Measurements from ENCODE around the gene HNMT. TPM values are rescaled to one million over a fixed set of nuclear protein-coding genes. Genes with fewer than 3 reads are reported as not detected.

The HNMT gene
- total and polyA plus RNA-seq, 2 of the 13 experiments (the other 11 are each of a cell fraction or from before 2014, with no cell fraction given), result 279 to 309 TPM

DNA sequence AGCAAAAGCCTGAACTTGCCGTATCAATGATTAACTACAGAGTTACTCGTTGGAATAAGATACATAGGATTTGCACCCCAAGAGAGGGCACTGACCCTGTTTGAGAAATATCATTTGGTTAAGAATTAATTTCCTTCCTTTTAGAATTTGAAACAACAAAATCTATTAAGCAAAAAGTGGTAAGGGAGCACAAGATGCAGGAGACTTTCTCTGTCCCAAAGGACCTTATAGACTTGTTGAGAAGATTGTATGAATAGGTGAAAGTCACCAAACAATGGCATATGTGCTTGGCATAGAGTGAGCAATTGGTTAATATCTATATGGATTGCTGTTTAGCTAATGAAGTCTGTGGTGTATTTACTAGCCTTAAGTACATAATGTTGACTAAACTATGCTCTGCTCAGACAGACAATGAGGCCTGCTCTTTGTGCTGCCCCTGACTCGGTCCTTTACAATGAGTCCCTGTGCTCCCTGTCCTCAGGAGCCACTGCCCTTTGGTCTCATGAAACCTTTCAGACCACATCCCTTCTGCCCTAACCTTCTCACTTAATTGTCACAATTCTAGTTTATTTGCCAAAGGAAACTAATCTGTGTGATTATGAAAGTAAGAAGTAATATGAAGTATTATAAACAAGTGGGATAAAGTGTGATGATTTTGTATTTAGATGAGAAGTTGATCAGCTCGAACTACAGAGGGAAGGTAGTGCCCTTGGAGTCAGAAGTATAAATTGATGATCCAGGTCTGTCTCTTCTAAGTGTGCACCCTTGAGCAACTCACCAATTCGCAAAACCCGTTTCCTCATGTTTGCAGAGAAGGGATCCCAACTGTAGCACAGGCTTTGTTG is 21.2 kb upstream of the HNMT start (continued):
- no peak for TF ChIP-seq ZNF431 (CRISPR knock-in tag; IDR thresholded peaks at IDR 0.05; ENCODE audit: borderline replicate concordance, low read depth)
- TF ChIP-seq PPARG (CRISPR knock-in tag; conservative IDR thresholded peaks at IDR 0.05), result peak; percentile 81; the same call in 1 of the 2 replicates
- no peak for TF ChIP-seq ZFP37 (CRISPR knock-in tag; IDR thresholded peaks at IDR 0.05; ENCODE audit: borderline replicate concordance)
- TF ChIP-seq MED13 (CRISPR knock-in tag; IDR thresholded peaks at IDR 0.05), result peak; percentile 34
- TF ChIP-seq PRPF4 (IDR thresholded peaks at IDR 0.05; ENCODE audit: low read depth, low read length, poor library complexity, severe bottlenecking), result no peak
- no peak for TF ChIP-seq ZNF276 (CRISPR knock-in tag; IDR thresholded peaks at IDR 0.05; ENCODE audit: low read depth)
- TF ChIP-seq SNRNP70 (IDR thresholded peaks at IDR 0.05; ENCODE audit: low read depth, low read length), result no peak
- peak in 1 of 2 experiments; percentile 61; a peak in 1 of 4 replicates for TF ChIP-seq KLF16 (CRISPR knock-in tag; IDR thresholded peaks at IDR 0.05)
- peak; percentile 71; the same call in 1 of the 2 replicates for TF ChIP-seq ZBTB37 (CRISPR knock-in tag; IDR thresholded peaks at IDR 0.05)
- TF ChIP-seq, protein P1, sequence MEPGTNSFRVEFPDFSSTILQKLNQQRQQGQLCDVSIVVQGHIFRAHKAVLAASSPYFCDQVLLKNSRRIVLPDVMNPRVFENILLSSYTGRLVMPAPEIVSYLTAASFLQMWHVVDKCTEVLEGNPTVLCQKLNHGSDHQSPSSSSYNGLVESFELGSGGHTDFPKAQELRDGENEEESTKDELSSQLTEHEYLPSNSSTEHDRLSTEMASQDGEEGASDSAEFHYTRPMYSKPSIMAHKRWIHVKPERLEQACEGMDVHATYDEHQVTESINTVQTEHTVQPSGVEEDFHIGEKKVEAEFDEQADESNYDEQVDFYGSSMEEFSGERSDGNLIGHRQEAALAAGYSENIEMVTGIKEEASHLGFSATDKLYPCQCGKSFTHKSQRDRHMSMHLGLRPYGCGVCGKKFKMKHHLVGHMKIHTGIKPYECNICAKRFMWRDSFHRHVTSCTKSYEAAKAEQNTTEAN (CRISPR knock-in tag; conservative IDR thresholded peaks at IDR 0.05), result peak; percentile 80
- TF ChIP-seq FOXK1 (CRISPR knock-in tag; IDR thresholded peaks at IDR 0.05; ENCODE audit: borderline replicate concordance, low read depth), result no peak; the same call in 1 of the 2 replicates
- no peak for TF ChIP-seq ZNF557 (CRISPR knock-in tag; IDR thresholded peaks at IDR 0.05)
- TF ChIP-seq ZBTB21 (CRISPR knock-in tag; IDR thresholded peaks at IDR 0.05), result no peak
- TF ChIP-seq ZFP62 (CRISPR knock-in tag; IDR thresholded peaks at IDR 0.05), result no peak
- TF ChIP-seq ZSCAN9 (CRISPR knock-in tag; IDR thresholded peaks at IDR 0.05; ENCODE audit: borderline replicate concordance), result peak; percentile 16; the same call in 1 of the 2 replicates
- no peak for TF ChIP-seq ZNF407 (CRISPR knock-in tag; IDR thresholded peaks at IDR 0.05; ENCODE audit: not compliant biosample characterization)

All from HepG2 (cell line).